Pancreas (tissue), 10 donors: ENCODE data around the gene ATP5F1D. TPM values are rescaled to one million over a fixed set of nuclear protein-coding genes. Genes with fewer than 3 reads are reported as not detected.

Experiments used
- ATAC-seq, 4 donors: fragments of 200-7000 bp; cut with Tn5 transposase; one replicate each; pipeline versions ENCODE4 v1.8.0 to v1.9.1; 2020; ENCODE audit warnings: mild to moderate bottlenecking in 4 of 4, moderate library complexity in 4 of 4
- DNase-seq, 6 donors: peaks; one replicate each; pipeline ENCODE4 v3.0.0-alpha.2; 2020
- FAIRE-seq: peaks from 2 replicates; lab custom pipeline; 2012; peaks lifted over from hg19 to GRCh38; lab: Jason Lieb, UNC
- H3K27ac ChIP-seq, 4 donors: fragments of 200-600 bp; sonication (generic); 1 replicate in 3 of 4; 2 replicates in 1 of 4; pipeline versions ENCODE4 v1.5.0 to v1.8.0; 2020
- H3K27me3 ChIP-seq, 4 donors: fragments of 200-600 bp; one replicate each; pipeline ENCODE4 v1.8.0; 2021
- H3K36me3 ChIP-seq, 3 donors: fragments of 200-600 bp; sonication (generic) in 1 of 3; one replicate each; pipeline versions ENCODE4 v1.5.0 to v1.8.0; 2020 to 2021
- H3K4me1 ChIP-seq, 3 donors: fragments of 200-600 bp; one replicate each; pipeline ENCODE4 v1.8.0; 2021
- H3K4me3 ChIP-seq, 4 donors: fragments of 200-600 bp; sonication (generic) in 2 of 4; one replicate each; pipeline versions ENCODE4 v1.5.0 to v1.8.0; 2020 to 2021
- H3K9me3 ChIP-seq, 4 donors: fragments of 200-600 bp; one replicate each; pipeline ENCODE4 v1.8.0; 2021
- WGBS, 2 donors: extraction: QIAGEN DNeasy Blood & Tissue Kit; methylation state at CpG; one replicate each; pipeline ENCODE4 v1.1.7; 2013; 5-methylcytosine and 5-hydroxymethylcytosine counted together
- intact Hi-C, 3 donors: fragments of 100-400 bp; cut with DNase I; formaldehyde crosslinking; loops; one replicate each; pipeline versions ENCODE4 v1.11.1 to v1.14.2; 2022
- polyA plus RNA-seq, 2 donors: library from polyadenylated mRNA; stranded (reverse); fragments of 200-250 nt; gene quantifications; one replicate each; pipeline ENCODE4 v1.2.3, GENCODE V29; 2013
- total RNA-seq, 6 donors: library from RNA; stranded (reverse); fragmentation: NEBNext Ultra II Directional in 4 of 6; extraction: Animal tissue kit (Norgen Biotek cat#: 25700) in 4 of 6; gene quantifications; one replicate each; pipeline versions ENCODE4 v1.2.1 to v1.2.4, GENCODE V29; 2021 to 2023
- TF ChIP-seq, protein P1 (sequence below), 4 donors: fragments of 200-600 bp; sonication (generic) in 3 of 4; IDR thresholded peaks; one replicate each; pipeline versions ENCODE4 v1.5.0 to v1.8.0; 2021; ENCODE audit warnings: antibody characterized with exemption in 4 of 4
- donor health status: healthy with polysubstance abuse.
- donor health status: DM: no; HTN: no; CAD: no; lungs with moderate emphysema.
- donor health status: DM: no; HTN: no; CAD: no.
- donor health status: control.
- donor health status: control.
- donor health status: Bipolar disorder and iron deficiency.
- donor health status: DM: yes; HTN: yes; CAD: no.
- donor health status: DM: no; HTN: no; CAD: no.
- donor health status: DM: no; HTN: no; CAD: no.
- donor health status: DM: yes; HTN: yes; CAD: no.

ATP5F1D gene
- total and polyA plus RNA-seq, 8 donors = 97.3 to 515 (median 167) TPM

DNA sequence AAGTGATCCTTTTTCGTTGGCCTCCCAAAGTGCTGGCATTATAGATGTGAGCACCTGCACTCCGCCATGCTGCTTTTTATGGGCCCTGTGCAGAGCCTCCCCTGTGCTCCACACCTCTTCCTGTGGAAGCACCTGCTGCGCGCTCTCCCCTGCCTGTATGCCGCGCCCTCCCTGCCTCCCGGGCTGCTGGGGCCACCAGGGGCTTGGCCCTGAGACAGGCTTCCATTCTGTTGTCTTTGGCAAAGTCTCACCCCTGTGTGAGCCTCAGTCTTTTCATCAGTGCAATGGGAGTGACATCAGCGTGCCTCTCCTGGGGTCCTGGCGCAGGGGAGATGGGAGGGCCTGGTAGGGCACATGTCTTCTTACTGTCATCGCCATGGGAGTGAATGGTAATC lies 35.1 kb downstream of the ATP5F1D start:
- peak overlapping the region in 1 of 4 donors; percentile 98 for H3K27ac ChIP-seq
- no peak for FAIRE-seq
- DNase-seq = peak in 1 of 6 donors; percentile 42
- intact Hi-C loops = no loop called here
- H3K36me3 ChIP-seq = peaks cover 5 to 34% (median 29%) of the 10 kb centered on the region in 3 donors
- H3K4me1 ChIP-seq = peaks cover 20 to 32% (median 27%) of the 10 kb centered on the region in 3 donors
- peak overlapping the region in 2 of 4 donors; percentile 65 to 67 for H3K4me3 ChIP-seq
- no peaks in the 10 kb centered on the region for H3K9me3 ChIP-seq
- WGBS, 2 donors = 74 to 78% methylated on average over 10 of the region's 10 CpGs
- ATAC-seq = no peak
- TF ChIP-seq, protein P1, sequence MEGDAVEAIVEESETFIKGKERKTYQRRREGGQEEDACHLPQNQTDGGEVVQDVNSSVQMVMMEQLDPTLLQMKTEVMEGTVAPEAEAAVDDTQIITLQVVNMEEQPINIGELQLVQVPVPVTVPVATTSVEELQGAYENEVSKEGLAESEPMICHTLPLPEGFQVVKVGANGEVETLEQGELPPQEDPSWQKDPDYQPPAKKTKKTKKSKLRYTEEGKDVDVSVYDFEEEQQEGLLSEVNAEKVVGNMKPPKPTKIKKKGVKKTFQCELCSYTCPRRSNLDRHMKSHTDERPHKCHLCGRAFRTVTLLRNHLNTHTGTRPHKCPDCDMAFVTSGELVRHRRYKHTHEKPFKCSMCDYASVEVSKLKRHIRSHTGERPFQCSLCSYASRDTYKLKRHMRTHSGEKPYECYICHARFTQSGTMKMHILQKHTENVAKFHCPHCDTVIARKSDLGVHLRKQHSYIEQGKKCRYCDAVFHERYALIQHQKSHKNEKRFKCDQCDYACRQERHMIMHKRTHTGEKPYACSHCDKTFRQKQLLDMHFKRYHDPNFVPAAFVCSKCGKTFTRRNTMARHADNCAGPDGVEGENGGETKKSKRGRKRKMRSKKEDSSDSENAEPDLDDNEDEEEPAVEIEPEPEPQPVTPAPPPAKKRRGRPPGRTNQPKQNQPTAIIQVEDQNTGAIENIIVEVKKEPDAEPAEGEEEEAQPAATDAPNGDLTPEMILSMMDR (IDR thresholded peaks at IDR 0.05) = no peak
- no peaks in the 10 kb centered on the region for H3K27me3 ChIP-seq

DNA sequence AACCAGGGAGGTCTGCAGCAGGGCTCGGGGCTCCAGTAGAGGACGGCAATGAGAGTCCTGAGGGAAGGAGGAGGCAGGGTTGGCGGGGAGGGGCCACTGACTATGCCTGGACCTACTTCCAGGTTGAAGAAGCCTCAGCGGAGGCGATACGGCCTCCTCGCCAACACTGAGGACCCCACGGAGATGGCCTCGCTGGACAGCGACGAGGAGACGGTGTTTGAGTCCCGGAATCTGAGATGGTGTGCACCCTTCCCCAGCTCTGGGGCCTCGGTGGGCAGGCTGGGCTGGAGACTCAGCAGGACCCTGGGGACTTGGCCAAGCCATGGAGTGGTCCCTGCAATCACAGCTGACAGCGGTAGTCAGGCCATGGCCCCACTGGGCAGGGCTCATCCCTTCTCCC lies 35.5 kb downstream of the ATP5F1D start:
- Histone ChIP-seq H3K36me3 (peaks cover 5 to 30% (median 25%) of the 10 kb centered on the region in 3 donors), H3K27me3 (no peaks in the 10 kb centered on the region), H3K9me3 (no peaks in the 10 kb centered on the region), H3K4me3 (no peak overlapping the region), H3K27ac (no peak overlapping the region), H3K4me1 (peaks cover 18 to 29% (median 23%) of the 10 kb centered on the region in 3 donors)
- WGBS, 2 donors = 95 to 96% methylated on average over 13 to 15 of the region's 15 CpGs
- TF ChIP-seq, protein P1 (IDR thresholded peaks at IDR 0.05) = no peak
- no peak for ATAC-seq
- intact Hi-C loops = no loop called here
- no peak for FAIRE-seq
- DNase-seq = peak in 3 of 6 donors; percentile 45 to 60 (median 46)

DNA sequence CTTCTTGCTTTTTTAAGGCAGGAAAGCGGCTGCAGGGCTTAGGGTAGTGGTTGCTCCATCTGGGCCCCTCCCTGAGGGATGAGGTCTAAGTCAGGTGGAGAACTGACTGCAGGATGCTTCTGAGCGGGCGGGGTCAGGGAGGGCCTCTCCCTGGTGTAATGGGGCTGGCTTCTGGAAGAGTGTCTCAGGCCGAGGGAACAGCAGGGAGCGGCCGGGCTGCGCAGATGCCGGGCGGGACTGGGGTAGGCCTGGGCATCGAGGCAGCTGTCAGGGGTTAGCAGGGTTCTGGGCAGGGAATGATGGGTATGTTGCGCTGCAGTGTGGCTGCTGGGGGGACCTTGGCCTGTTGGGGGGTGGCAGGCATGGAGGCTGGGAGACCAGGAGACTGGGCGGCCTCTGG lies 36.5 kb downstream of the ATP5F1D start:
- no peak overlapping the region for H3K4me3 ChIP-seq
- H3K36me3 ChIP-seq = peaks cover 2 to 20% (median 16%) of the 10 kb centered on the region in 3 donors
- intact Hi-C loops = no loop called here
- ATAC-seq (no peak), FAIRE-seq (no peak), DNase-seq (no peak)
- H3K4me1 ChIP-seq = peaks cover 18 to 20% (median 18%) of the 10 kb centered on the region in 3 donors
- no peaks in the 10 kb centered on the region for H3K27me3 ChIP-seq
- TF ChIP-seq, protein P1 (IDR thresholded peaks at IDR 0.05) = no peak
- H3K9me3 ChIP-seq = no peaks in the 10 kb centered on the region
- WGBS, 2 donors = 84 to 94% methylated on average over 11 to 12 of the region's 12 CpGs
- no peak overlapping the region for H3K27ac ChIP-seq

DNA sequence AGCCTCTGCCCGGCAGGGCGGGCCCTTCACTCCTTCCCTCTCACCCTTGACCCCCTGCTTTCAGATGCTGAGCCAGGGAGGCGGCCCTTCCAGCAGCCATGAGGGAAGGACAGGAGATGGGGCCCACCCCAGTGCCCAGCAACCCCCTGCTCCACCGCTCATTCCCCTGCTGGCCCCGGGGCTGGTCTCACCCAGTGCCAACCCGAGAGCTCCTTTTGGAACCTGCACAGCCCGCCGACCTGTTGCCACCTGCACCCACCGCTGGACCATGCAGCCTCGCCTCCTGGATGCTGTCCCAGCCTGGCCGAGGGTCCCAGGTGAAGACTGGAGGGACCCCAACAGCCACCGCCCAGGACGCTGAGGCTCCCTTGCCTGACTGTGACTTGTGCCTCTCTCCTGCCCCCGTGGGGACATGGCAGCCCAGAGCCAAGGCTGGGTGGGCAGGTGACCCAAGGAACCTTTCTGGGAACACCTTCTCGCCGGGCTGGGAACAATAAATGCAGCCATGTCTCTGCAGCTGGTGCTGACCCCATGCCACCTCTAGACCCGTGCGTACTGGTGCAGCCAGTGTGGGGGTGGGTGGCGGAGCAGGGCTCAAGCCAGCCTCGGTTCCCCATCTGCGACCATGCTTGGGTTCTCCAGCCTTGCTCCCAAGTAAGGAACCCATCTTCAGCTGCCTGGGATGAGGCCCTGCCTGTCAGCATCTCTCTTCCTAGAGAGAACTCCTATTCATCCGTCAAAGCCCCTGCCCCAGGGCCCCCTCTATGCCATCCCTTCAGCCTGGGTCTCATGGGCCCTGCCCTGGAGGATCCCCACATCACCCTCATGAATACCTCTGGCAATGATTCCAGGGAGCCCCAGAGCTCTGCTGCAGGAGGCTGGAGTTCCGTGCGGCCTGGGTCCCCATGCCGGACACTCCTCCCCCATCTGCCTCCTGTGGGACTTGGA lies 37.4 kb downstream of the ATP5F1D start:
- Histone ChIP-seq H3K27me3 (no peaks in the 10 kb centered on the region), H3K9me3 (no peaks in the 10 kb centered on the region), H3K4me3 (no peak overlapping the region), H3K4me1 (peaks cover 12 to 16% (median 15%) of the 10 kb centered on the region in 3 donors), H3K36me3 (peaks cover 2 to 10% (median 7%) of the 10 kb centered on the region in 3 donors), H3K27ac (no peak overlapping the region)
- intact Hi-C loops = no loop called here
- DNase-seq = peak in 2 of 6 donors; percentile 67 to 74
- no peak for FAIRE-seq
- TF ChIP-seq, protein P1 (IDR thresholded peaks at IDR 0.05) = no peak
- 82 to 85% methylated on average over 21 to 25 of the region's 25 CpGs for WGBS, 2 donors
- ATAC-seq = no peak
